Spleen (tissue), 7 donors: ENCODE data around the gene F2RL1.
"Not testable (repeated sequence)": the region's sequence is repeated elsewhere in the genome, so short reads cannot be mapped to it uniquely, and the experiment has no call there.

ENCODE experiments used
- CTCF ChIP-seq, 11 experiments: fragments of 200-600 bp in 7 of 11; fragments of 450-650 bp in 4 of 11; sonication (generic) in 4 of 11; IDR thresholded peaks in 8 of 11; conservative IDR thresholded peaks in 3 of 11; 1 replicate in 7 of 11; 2 replicates in 4 of 11; pipeline versions ENCODE4 v1.4.0 to v1.8.0; 2016 to 2021; ENCODE audit warnings: antibody characterized with exemption in 11 of 11, inconsistent platforms in 4 of 11, mild to moderate bottlenecking in 1 of 11
- POLR2A ChIP-seq, 3 donors: fragments of 450-650 bp; IDR thresholded peaks; one replicate each; pipeline ENCODE4 v1.5.1; 2017; ENCODE audit warnings: antibody characterized with exemption in 3 of 3, mild to moderate bottlenecking in 1 of 3
- donor health status: DM: no; HTN: no; CAD: no; lungs with moderate emphysema.
- donor health status: DM: no; HTN: no; CAD: no.
- donor health status: DM: no; HTN: no; CAD: no.

GRCh38 chr5:76812209-76812608, 6.6 kb upstream of the F2RL1 start:
- not testable (repeated sequence) for TF ChIP-seq CTCF (IDR thresholded peaks at IDR 0.05 in 8 of 11, conservative IDR thresholded peaks at IDR 0.05 in 3 of 11); POLR2A (IDR thresholded peaks at IDR 0.05)
